Stimulated activated CD4-positive, alpha-beta T cell treated with anti-CD3 and anti-CD28 coated beads, Interleukin-2, amount 100 ng/mL, for 4 hours (primary cell): Measurements from ENCODE around the gene COX10.
"Not testable (repeated sequence)": the region's sequence is repeated elsewhere in the genome, so short reads cannot be mapped to it uniquely, and the experiment has no call there.

ENCODE experiments used
- DNase-seq: peaks from one replicate; pipeline ENCODE4 v3.0.0-alpha.2; 2020; ENCODE audit warnings: low read depth

Gene COX10

DNA sequence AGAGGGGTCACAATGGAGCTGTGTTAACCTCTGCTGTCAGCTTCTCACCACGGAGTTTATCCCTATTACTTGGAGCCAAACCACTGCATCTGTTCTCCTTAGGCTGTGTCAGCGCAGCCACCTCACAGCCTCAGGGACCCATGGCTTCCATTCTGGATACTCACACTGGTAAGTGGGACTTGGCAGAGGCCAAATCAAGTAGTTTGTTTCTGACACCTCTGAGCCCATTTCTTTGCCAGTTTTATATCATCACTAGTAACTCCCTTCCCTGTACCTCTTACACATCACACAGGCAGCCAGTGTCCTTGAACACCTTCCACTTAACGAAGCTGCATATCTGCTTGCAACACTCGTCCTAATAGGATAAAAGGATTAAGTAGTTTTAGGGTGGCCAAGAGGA lies 108.5 kb downstream of the COX10 start:
- not testable (repeated sequence) for DNase-seq

DNA sequence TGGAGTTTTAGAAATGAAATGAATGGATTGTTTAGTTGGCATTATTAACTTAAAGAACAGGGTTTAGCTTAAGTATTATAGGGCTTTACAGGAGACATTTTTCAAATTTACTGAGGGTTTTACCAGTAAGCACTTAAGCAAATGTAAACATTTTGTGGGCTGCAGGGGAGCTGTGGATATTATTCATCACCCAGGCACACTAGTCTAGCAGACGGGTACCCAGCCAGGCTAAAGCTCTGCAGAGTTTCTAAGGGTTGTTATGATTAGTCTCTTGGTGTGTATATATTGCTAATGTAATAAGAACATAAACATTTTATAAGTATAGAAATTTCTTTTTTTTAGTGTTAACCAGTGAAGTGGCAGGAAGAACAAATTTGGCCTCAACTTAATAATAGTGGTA lies 110.6 kb downstream of the COX10 start:
- not testable (repeated sequence) for DNase-seq

DNA sequence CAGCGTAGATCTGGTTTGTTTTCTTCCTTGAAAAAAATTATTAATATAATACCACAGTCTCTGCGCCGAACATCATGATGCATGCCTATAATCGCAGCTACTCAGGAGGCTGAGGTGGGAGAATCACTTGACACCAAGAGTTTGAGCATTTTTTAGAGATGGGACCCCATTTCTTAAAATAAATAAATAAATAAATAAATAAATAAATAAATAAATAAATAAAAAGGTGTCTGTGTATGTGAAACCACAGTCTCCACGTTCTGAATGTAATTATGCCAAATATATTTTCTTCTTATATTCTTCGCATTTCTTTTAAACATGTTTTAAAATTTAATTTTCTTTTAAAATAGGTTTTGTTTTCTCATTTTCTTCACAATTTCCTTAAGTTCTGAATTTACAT lies 112.8 kb downstream of the COX10 start:
- DNase-seq = not testable (repeated sequence)

DNA sequence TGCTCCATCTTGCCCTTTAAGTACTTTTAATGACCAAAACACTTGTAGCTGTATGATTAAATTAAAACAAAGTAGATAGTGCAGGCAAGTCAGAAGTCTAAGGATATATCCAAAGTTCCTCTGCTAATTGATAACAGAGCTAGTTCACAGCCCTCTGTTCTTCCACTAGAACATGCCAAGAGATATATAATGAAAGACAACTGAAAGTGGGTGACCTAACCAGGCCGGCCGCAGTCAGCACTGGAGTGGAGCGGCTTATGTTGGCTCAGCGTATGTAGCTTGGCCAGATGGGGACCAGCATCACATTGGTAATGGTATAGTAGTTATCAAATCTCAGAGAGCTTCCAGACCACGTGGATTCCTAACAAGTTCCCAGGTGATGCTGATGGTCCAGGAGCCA lies 115.2 kb downstream of the COX10 start:
- DNase-seq = not testable (repeated sequence)

DNA sequence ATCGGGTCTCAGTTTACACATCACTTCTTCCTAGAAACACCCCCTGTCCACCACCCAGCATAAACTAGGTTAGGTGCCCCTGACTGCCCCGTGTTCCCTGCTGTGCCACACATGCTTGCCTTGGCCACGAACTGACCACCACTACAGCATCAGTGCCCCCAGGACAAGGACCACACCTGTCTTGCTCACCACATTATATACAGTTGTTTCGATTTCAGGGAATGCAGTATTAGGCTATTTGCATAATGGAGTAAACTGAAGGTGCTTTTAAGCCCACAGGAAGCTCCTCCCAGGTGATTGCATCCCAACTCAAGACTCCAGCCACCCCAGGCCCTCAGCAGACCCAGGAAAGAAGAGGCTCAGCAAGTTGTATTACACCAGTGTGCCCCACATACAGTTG lies 117.1 kb downstream of the COX10 start:
- DNase-seq = not testable (repeated sequence)

DNA sequence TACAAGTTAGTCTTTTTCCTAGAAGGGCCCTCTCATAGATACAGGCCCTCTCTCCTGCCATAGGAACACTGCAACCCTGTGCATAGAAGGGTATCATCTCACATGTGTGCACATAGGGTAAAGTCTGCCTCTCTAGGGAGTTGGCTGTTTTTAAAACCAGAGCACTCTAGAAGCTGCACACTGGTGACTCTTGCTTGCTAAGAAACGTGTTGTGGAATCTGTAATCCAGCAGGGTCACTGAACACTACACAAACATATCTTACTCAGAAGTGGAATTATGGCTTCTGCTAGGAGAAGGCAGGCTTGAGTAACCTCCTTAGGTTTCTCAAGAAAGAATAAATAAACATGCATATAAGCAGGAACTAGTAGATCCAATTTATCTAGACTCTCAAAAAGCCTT lies 121.5 kb downstream of the COX10 start:
- not testable (repeated sequence) for DNase-seq

DNA sequence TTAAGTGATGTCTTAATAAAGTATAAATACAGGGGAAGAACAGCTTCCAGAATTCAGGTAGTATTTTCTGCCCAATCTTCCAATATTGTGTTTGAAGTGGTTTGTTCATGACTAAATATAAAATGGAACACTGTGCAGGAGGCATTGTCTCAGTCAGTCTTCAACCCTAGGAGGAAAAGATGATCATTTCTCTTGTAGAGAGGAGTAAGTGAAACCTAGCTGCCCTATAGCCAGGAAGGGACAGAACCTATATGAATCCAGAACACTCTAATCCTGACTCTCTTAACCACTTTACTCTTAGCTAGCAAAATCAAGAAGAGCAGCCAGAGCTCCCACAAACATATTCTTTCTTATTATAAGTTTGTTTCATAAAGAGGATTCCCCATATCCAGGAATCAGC lies 122.2 kb downstream of the COX10 start:
- not testable (repeated sequence) for DNase-seq

DNA sequence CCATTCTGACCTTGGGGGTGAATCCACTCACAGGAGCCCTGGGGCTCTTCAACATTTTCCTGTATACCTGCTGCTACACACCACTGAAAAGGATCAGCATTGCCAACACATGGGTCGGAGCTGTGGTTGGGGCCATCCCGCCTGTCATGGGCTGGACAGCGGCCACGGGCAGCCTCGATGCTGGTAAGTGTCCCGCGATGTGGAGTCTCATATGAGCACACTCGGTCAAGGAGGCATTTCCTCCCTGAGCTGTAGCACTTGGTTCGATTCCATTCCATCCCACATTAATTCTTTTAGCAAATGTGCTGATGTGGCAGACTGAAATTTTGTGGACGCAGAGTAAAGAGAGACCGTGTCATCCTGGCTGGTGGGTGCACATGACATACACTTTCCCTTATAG lies 122.7 kb downstream of the COX10 start:
- not testable (repeated sequence) for DNase-seq

DNA sequence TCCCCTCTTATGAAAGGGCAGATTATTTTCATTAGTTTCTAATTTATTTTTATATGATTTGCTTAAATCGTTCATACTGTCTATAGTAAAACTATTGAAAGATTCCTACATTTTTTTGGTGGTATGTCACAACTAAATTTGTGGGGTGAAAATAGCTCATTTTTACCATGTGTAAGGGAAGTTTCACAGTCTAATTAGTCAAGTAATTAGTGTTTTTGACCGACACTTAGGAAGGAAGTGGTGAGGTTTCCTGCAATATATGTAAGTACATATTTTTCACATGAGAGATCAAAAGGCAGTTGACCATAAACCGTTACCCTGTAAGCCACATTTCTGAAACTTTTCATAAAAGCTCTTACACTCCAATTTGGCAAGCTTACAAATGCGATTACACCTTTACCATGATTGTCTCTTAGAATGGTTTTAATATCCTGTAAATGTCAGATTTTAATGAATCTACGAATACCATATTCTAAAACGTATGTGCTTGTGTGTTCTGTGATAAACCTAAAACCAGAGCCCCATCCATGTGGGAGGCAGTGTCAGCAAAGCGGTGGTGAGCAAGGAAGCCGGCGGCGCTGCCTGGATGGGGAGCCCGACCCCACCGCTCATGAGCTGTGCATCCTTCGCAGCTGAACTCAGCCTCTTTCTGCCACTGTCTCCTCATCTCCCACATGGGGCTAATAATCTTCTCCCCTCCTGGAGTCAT lies 123.5 kb downstream of the COX10 start:
- DNase-seq = not testable (repeated sequence)

DNA sequence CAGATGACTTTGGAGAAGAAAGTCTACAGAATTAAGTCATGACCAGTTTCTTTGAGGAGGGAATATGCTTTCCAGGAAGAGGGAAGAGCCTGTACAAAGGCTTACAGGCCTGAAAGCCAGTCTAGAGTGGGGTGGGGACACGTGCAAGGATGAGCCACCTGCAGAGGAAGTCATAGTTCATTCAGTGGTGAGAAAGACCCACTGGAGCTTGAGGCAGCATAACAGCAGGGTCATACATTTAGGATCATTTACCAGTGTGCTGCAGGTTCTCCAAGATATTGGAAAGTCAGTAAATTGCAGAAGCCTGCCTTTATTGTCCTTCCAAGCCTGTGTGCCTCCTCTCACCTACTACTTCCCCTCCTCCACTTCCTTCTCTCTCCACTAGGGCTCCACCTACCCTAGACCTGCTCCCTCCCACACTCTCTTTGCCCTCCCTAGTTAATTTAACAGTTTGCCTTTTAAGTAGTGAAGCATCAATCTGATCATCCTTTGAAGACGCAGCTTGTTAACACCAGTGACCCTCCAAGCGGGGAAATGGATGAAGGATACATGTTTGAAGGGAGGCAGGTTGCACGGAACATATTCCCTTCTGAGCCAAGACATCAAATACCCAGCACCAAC lies 127.2 kb downstream of the COX10 start:
- no peak for DNase-seq

DNA sequence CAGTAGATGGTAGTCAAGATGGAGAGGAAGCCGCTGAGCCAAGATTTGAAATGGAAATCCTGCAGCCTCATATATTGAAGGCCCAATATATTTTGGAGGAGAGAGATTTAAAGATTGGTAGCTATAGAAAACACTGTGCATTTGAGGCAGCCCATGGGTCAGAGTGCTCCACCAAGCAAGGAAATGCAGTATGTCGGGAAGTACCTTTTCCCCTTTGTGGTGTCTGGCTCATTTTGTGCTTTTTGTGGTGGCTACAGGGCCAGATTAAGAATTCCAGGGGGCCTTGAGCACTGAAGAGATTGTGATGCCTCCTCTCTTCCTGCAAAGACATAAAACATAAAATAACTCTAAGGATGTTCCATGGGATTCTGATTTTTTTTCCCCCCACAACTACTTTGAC lies 127.8 kb downstream of the COX10 start:
- no peak for DNase-seq

DNA sequence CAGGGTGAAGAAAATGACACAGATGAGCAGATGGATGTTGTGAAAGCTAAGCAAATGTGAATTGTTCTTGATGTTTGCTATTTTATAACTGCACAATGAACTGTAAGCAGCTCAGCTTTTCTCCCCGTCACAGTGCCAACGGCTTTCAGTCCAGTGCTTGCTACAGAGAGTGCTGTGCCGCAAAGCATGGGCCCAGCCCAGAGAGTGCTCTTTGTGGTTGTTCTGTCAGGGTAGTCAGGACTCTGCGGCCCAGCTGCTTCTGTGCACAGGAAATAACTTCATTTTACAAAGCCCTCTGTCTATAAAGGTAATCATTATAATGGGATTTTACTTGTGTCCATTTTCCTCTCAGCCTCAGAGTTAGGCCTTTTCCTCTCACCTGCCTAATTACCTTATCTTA lies 128.3 kb downstream of the COX10 start:
- DNase-seq = peak; percentile 36

DNA sequence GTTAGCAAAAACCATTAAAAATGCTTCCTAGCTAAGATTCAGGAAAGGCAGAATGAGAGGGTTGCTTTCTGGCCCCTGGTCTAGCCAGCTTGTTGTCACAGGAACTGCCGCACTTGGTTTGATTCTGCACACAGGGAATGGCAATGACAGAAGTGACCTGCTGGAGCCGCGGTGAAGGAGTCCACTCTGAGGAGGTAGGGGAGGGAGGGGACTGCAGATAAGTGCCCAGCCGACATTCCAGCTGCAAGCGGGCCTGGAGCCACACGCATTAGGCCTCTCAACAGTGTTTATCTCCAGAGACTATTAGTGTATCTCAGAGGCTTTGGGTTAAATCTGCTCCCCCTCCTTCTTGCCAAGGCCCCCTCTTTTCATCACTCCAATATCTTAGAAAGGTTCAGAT lies 128.7 kb downstream of the COX10 start:
- no peak for DNase-seq

DNA sequence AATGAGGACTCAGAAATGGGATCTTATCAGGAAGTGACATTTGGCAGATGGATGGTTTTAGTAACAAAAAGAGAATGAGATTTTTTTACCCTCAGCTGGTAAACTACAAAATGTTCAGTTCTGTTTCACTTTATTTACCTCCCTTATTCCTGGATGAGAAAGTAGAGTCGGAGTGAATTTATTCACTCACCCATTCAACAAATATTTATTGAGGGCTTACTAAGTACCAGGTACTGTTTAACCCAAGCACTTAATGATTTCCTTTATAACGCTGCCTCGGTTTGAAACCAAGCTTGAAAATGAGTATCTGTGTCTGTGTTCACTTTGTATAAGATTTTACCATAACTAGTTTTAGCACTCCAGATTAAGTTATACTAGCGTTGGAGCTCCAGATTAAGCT lies 129.3 kb downstream of the COX10 start:
- DNase-seq = no peak

DNA sequence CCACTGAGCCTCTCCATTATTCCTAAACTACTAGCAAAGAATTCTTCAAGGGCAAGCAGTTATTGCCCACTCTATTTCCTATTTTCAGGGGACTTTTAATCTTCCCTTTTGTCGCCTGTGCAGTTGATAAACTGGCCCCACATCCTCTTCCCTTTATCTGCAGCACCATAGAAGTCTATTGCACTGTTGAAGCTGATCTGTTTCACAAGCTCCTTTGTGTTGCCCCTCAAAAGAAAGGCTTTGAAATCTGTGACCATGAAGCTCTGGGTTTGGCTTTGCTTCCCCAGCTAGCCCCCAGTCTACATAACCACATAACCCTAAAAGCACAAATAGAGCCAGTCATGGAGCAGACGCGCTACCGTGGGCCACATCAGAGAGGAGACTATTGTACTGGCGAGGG lies 130.3 kb downstream of the COX10 start:
- DNase-seq = no peak

DNA sequence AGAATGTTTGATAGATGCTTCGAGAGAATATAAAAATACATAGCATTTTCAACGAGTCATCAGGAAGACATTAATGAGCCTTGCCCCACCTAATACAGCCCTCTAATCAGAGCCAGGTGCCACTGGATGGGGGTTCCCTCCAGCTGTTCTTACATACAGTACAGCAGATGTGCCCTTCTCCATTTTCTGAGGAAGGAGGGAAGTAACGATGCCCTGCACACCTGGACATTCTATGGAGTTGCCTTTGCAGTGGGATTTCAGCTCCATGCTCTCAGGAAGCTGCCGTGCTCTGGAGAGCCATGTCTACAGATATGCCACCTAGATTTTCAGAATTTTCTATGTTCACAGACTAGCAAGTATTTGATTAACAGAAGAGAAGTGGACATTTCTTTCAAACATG lies 131.1 kb downstream of the COX10 start:
- no peak for DNase-seq

DNA sequence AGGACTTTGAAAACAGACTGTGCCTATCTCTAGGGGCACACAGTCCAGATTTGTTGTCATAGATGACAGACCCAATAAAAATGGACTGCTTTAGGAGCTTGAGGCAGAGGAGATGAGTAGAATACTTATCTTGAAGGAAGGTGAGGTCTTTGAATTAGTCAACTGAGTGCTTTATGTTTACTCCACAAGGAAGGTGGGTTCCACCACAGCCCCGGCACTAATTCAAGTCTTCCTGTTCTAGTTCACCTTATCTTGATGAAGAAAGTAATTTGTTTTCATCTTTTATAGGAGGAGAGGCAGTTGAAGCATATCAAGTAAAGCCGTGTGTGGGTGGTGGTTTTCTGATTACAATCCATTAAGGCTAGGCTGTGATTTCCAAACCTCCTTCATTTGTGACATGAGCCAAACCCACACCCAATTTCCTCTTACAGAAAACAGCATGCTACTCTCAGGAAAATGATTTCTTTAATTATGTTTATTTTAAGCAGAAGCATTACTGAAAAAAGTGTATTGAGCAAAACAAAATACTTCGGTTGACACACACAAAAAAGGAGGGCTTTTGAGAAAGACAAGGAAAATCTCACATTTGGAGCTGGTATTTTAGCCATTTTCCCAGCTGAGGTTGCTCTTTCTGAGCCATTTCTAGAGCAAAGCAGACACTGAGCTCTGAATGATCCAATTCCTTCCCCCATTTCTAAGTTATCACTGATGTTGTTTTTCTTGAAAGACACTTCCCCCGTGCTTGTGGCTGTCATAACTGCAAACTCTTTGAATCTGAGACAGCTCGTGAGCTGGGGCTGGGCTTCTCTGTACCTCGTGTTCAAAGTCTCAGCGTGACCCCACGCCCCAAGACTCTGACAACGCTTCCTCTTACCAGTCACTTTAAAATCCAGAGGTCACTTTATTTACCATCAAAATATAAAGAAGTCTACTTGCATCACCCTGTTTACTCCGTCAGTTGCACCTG lies 132.0 kb downstream of the COX10 start:
- DNase-seq = peak; percentile 23

DNA sequence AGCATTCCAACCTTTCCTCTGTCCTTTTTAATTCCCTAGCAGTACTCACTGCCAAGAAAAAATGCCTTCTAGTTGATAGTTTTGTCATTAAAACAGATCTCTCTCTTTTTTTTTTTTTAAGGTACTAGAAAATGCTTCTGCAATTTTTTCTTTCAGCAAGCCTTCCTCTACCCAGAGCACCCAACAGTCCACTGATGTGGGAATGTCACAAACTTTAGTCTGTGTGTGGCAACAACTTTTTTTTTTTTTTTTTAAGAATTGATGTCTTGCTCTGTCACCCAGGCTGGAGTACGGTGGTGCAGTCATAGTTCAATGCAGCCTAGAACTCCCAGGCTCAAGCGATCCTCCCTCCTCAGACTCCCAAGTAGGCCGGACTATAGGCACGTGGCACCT lies 132.7 kb downstream of the COX10 start:
- no peak for DNase-seq

DNA sequence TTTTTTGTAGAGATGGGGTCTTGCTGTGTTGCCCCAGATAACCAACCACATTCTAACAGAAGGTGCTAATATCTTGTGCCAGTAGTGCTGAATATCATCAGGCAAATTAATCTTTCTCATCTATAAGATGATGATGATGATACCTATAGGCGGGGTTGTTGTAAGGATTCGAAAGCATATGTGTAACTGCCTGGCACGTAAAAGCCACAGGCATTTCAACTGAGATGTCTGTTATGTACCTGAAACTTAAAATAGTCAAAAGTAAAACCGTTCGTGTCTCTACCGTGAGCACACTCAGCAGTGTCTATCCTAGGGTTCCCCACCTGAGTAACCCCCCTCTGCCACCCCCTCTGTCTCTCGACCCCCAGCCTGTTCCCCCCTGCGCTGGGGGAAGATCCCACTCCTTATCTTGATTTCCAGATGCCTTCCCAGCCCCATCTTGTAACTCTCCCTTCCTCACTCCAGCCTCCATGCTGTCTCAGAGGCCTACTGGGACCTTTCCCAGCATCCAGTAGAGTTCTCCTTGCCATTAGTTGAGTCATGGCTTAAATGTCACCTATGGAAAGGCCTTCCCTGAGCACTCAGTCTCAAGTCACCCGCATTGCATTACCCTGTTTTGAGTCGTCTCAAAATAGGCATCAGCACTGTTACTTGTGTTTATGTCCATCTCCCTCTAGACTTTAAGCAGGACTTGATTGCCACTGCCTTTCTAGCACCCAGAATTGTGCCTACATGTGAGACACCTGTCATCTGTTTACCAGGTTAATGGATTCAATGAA lies 133.3 kb downstream of the COX10 start:
- no peak for DNase-seq

DNA sequence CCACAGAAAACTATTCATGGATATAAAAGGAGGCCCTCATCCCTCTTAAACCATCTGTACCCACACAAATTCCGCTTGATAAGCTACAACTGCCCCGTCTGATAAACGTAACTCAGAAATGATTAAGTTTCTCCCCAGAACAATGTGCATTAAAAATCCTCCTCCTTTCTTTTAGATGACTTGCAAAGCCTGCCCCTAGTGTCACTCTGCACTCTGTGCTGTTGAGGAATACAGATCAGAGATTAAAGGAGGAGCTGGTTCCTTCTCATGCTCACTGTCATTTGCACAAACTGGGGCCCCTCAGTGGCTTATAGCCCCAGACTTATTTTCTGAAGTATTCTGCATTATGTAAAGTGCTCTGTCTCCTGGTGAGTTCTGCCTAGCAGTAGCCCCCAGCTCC lies 134.1 kb downstream of the COX10 start:
- DNase-seq = peak; percentile 23

DNA sequence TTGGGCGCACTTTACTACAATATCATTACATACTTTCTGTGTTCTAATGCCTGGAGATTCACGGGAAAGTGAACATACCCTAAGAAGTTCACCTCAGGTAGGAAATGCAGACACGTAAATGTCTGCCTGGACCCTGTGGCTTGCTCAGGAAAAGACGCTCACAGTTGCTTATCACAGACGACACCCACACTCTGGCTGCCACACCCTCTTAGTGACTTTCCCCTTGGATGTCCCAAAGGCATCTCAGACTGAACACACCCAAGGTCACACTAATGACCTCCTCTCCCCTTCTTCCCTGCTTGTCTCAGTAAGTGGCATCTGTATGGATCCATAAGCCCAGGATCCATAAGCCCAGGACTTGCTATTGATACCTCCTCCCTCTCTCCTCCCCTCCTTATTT lies 134.8 kb downstream of the COX10 start:
- no peak for DNase-seq

DNA sequence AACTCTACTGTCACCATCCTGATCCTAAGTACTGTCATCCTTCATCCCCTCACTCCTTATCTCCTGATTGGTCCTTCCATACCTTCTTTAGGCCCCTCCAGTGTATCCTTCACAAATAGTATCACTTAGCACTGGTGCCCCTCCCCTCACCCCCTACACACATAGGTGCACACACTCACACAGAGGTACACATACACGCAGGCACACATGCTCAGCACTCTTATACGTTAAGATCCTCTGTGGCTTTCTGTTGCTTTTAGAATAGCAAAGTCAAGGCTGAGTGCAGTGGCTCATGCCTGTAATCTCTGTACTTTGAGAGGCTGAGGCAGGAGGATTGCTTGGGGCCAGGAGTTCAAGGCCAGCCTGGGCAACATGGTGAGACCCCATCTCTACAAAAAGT lies 135.2 kb downstream of the COX10 start:
- no peak for DNase-seq
